Spinal cord (tissue), 10 donors: ENCODE results near the gene FAM156B. TPM values are rescaled to one million over a fixed set of nuclear protein-coding genes. Genes with fewer than 3 reads are reported as not detected.
"Not testable (repeated sequence)": the region's sequence is repeated elsewhere in the genome, so short reads cannot be mapped to it uniquely, and the experiment has no call there.

ENCODE experiments used
- DNase-seq, 6 donors: peaks; one replicate each; pipeline versions ENCODE4 v3.0.0 to v3.0.0-alpha.2; 2013 to 2015; ENCODE audit warnings: low spot score in 6 of 6, low read depth in 4 of 6
- H3K27ac ChIP-seq: one replicate; pipeline ENCODE4 v1.5.1; 2013; ENCODE audit warnings: low read depth, low read length, control low read depth
- H3K27me3 ChIP-seq: one replicate; pipeline ENCODE4 v1.6.1; 2013; ENCODE audit warnings: low read length; ENCODE audit not compliant: control insufficient read depth, insufficient read depth
- H3K36me3 ChIP-seq: one replicate; pipeline ENCODE4 v1.6.1; 2013; ENCODE audit warnings: low read length; ENCODE audit not compliant: control insufficient read depth, insufficient read depth
- H3K4me1 ChIP-seq: one replicate; pipeline ENCODE4 v1.6.1; 2013; ENCODE audit warnings: low read length; ENCODE audit not compliant: control insufficient read depth, insufficient read depth
- H3K4me3 ChIP-seq: one replicate; pipeline ENCODE4 v1.5.1; 2013; ENCODE audit warnings: low read depth, low read length, control low read depth
- H3K9me3 ChIP-seq: one replicate; pipeline ENCODE4 v1.6.1; 2013; ENCODE audit warnings: low read length; ENCODE audit not compliant: control insufficient read depth, insufficient read depth
- WGBS: methylation state at CpG from one replicate; pipeline ENCODE4 v1.1.5; 2013; ENCODE audit warnings: missing lambda C conversion rate; ENCODE audit not compliant: insufficient coverage; 5-methylcytosine and 5-hydroxymethylcytosine counted together
- polyA plus RNA-seq, 2 donors: library from polyadenylated mRNA; unstranded; fragments of 120-200 nt; gene quantifications; one replicate each; pipeline ENCODE4 v1.2.1, GENCODE V29; 2013; ENCODE audit not compliant: insufficient read length in 2 of 2
- total RNA-seq, 2 donors: library from RNA; depleted of rRNA in 1 of 2; stranded (reverse); fragments of 120-200 nt in 1 of 2; fragments of >200 nt in 1 of 2; gene quantifications; one replicate each; pipeline versions ENCODE4 v1.2.3 to v1.2.4, GENCODE V29; 2013 to 2014
- donor health status: healthy.

FAM156B gene
- total and polyA plus RNA-seq, 4 donors = 20.7 to 48.4 (median 32.1) TPM

DNA sequence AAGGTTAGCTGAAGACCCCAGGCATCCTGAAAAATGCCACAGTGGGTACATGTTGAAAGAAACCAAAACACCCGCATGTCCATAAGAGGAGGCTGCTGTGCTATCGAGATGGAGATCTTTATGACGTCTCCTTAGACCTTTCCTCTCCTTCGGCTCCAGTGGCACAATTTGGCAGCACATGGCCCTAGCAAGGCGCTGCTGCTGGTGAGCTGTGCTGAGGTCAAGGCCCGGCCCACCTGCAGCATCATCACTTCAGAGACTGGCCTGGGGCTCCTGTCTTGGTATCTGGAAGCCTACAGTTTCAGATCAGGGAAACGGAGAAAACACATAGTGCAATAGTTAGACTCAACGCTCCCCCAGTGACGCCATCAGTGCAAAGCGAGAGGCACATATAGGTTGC is 21.7 kb upstream of the FAM156B start:
- not testable (repeated sequence) for H3K9me3 ChIP-seq, H3K27me3 ChIP-seq, H3K27ac ChIP-seq, H3K36me3 ChIP-seq, H3K4me1 ChIP-seq, H3K4me3 ChIP-seq, DNase-seq
- WGBS = 76% methylated on average over 3 of the region's 10 CpGs

- WGBS = 65% methylated on average over 4 of the region's 6 CpGs
- not testable (repeated sequence) for H3K4me1 ChIP-seq, H3K27ac ChIP-seq, H3K36me3 ChIP-seq, H3K4me3 ChIP-seq, H3K9me3 ChIP-seq, DNase-seq, H3K27me3 ChIP-seq
Observed at GRCh38 chrX:52876386-52876785, 20.7 kb upstream of the FAM156B start.

DNA sequence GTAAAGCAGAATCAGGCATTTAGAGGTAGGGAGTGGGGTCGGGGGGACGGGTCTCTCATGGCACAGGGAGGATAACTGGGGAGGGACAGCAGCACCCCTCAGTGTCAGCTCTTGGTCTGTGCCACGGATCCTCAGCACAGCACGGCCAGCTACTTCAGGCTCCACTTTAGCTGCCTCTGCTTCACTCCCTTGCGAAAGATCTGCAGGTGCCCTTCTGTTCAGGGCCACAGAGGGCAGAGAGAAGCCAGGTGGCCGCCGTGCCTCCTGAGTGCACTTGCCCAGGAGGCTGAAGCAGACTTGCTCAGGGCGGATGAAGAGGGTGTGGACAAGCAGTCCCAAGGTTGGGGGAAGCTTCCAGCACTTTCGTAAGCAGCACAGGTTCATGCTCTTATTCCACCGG is 9.7 kb upstream of the FAM156B start:
- not testable (repeated sequence) for H3K27ac ChIP-seq, DNase-seq, H3K9me3 ChIP-seq, H3K4me1 ChIP-seq, H3K4me3 ChIP-seq, H3K36me3 ChIP-seq, H3K27me3 ChIP-seq
- no CpG with 5 or more reads among the region's 10 CpGs for WGBS

DNA sequence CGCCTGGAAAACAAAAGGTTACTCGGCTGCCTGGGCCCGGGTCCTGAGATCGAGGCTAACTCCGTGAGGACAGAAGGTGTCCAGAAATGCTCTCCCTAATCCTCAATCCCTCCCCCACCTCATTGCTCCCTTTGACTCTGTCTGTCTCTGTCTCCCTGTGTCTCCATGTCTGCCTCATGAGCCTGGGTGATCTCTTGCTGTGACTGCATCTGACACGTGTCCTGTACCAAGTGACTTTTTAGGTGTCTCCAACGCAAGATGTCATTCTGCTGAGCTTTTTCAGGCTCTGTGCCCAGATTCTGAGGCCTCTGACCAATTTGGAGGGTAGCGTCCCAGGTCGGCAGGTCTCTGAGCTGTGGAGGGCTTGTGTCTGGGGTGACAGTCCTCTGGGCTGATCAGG is 9.0 kb upstream of the FAM156B start:
- not testable (repeated sequence) for H3K27ac ChIP-seq, H3K4me3 ChIP-seq, H3K27me3 ChIP-seq, H3K9me3 ChIP-seq, H3K36me3 ChIP-seq, DNase-seq, H3K4me1 ChIP-seq
- no CpG with 5 or more reads among the region's 9 CpGs for WGBS

- H3K9me3 ChIP-seq, H3K27me3 ChIP-seq, H3K27ac ChIP-seq, DNase-seq, H3K36me3 ChIP-seq, H3K4me1 ChIP-seq, H3K4me3 ChIP-seq: not testable (repeated sequence)
- no CpG with 5 or more reads among the region's 8 CpGs for WGBS
Observed at GRCh38 chrX:52896438-52896837, 692 bp upstream of the FAM156B start.

GRCh38 chrX:52905531-52905930 is 8.4 kb downstream of the FAM156B start:
- not testable (repeated sequence) for H3K27me3 ChIP-seq, H3K9me3 ChIP-seq, H3K4me3 ChIP-seq, H3K36me3 ChIP-seq, H3K4me1 ChIP-seq, DNase-seq, H3K27ac ChIP-seq
- WGBS = no CpG with 5 or more reads among the region's 10 CpGs

GRCh38 chrX:52906072-52906471 is 8.9 kb downstream of the FAM156B start:
- WGBS = no CpG with 5 or more reads among the region's 4 CpGs
- H3K27ac ChIP-seq, DNase-seq, H3K4me3 ChIP-seq, H3K36me3 ChIP-seq, H3K27me3 ChIP-seq, H3K9me3 ChIP-seq, H3K4me1 ChIP-seq: not testable (repeated sequence)

DNA sequence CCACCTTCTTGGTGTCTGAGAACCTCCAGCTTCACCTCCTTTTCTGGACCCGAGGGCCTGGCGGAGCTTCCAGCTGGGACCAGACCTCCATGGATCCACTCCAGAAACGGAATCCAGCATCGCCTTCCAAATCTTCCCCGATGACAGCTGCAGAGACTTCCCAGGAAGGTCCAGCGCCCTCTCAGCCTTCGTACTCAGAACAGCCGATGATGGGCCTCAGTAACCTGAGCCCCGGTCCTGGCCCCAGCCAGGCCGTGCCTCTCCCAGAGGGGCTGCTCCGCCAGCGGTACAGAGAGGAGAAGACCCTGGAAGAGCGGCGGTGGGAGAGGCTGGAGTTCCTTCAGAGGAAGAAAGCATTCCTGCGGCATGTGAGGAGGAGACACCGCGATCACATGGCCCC is 10.0 kb downstream of the FAM156B start:
- no CpG with 5 or more reads among the region's 17 CpGs for WGBS
- not testable (repeated sequence) for H3K27me3 ChIP-seq, H3K4me3 ChIP-seq, H3K4me1 ChIP-seq, H3K36me3 ChIP-seq, H3K9me3 ChIP-seq, DNase-seq, H3K27ac ChIP-seq

DNA sequence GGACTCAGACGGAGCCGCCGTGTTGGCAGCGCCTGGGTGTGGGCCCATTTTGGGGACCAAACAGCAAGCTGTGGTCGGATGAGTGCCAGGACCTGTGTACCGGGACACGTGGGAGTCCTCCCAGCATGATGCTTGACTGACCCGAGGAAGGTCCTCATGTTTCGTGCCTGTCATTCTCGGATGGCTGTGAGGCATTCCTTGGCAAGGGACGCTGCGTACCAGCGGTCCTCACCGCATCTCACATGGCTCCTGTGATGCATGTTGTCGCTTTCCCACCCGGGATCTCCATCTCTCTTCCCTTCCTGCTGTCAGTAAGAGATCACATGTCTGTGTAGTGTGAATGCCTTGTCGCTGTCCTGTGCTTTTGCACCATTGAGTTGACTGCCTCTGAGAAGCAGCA is 10.8 kb downstream of the FAM156B start:
- no CpG with 5 or more reads among the region's 17 CpGs for whole genome bisulfite sequencing
- H3K36me3 ChIP-seq, H3K27me3 ChIP-seq, DNase-seq, H3K9me3 ChIP-seq, H3K27ac ChIP-seq, H3K4me1 ChIP-seq, H3K4me3 ChIP-seq: not testable (repeated sequence)

DNA sequence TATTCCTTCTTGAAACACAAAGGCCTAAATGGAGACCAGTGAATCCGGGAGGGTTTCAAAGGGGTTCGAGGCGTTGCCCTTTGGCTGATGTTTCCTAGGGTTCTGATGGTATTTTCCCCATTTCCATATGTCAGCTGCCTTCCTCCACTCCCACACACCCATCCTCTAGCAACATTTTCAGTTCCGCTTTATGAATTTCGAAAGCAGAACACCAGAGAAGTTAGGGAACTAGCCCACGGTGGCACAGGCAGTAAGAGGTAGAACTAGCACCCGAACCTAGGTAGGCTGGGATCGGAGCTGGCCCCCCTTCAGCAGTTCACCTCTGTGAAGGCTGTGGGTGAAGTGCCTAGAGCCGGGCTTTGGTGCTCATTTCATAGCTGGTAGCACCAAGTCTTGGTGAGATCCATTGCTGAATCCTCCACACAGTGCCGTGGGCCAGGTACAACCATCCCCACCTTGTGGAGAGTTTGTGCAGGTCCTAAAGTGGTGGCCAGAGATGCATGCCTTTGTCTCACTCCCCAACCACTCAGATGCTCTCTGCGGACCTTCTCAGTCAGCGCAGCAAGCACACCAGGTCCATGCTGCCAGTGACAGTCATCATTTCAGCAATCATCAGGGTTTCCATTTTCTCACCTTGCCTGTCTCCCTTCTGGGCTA is 12.3 kb downstream of the FAM156B start:
- WGBS = no CpG with 5 or more reads among the region's 12 CpGs
- H3K4me1 ChIP-seq, H3K4me3 ChIP-seq, H3K27ac ChIP-seq, DNase-seq, H3K9me3 ChIP-seq, H3K27me3 ChIP-seq, H3K36me3 ChIP-seq: not testable (repeated sequence)
